OCI-LY1 (cell line): ENCODE results near the gene XPNPEP2.

ENCODE experiments used
- CTCF ChIP-seq: fragments of 200-600 bp; sonication (generic), shearing (Covaris generic); IDR thresholded peaks from 2 replicates; pipeline ENCODE4 v1.5.1; 2017; ENCODE audit warnings: mild to moderate bottlenecking, antibody characterized with exemption, low read length, moderate library complexity, mixed read lengths
- EZH2 ChIP-seq: fragments of 200-600 bp; sonication (generic), shearing (Covaris generic); IDR thresholded peaks from 2 replicates; pipeline ENCODE4 v1.8.0; 2017; ENCODE audit warnings: borderline replicate concordance, mixed run types, mild to moderate bottlenecking, antibody characterized with exemption, low read length, moderate library complexity, mixed read lengths

- TF ChIP-seq CTCF (no peak), EZH2 (no peak)
Measured at GRCh38 chrX:129741880-129742758, 3.3 kb downstream of the XPNPEP2 start.
